ENCODE data around the gene CRIM1. TPM values are rescaled to one million over a fixed set of nuclear protein-coding genes. Genes with fewer than 3 reads are reported as not detected.
A peak's percentile ranks its signal among the peaks of the same experiment; 100 is the strongest.

CRIM1 gene
- total RNA-seq, 4 donors from 2014 or later = 71.7 to 132 (median 118) TPM

- no peak for DNase-seq (ENCODE audit: low spot score in 2 of 2)
- intact Hi-C loops (cut with DNase I; ENCODE audit: low total_unique reads) = no loop called here
- H3K4me3 ChIP-seq (ENCODE audit: low read depth, poor library complexity, severe bottlenecking) = no peak overlapping the region
- WGBS, 2 donors = 87 to 90% methylated on average over 3 of the region's 3 CpGs
- TF ChIP-seq POLR2A (IDR thresholded peaks at IDR 0.05) = no peak
- TF ChIP-seq CTCF (IDR thresholded peaks at IDR 0.05) = no peak
These were observed 50.7 kb downstream of the CRIM1 start for GRCh38 chr2:36406296-36406695.

GRCh38 chr2:36407413-36407812 is 51.8 kb downstream of the CRIM1 start:
- intact Hi-C loops (cut with DNase I; ENCODE audit: low total_unique reads) = no loop called here
- WGBS, 2 donors = 36 to 38% methylated on average over 4 of the region's 4 CpGs
- no peak overlapping the region for H3K4me3 ChIP-seq (ENCODE audit: low read depth, poor library complexity, severe bottlenecking)
- TF ChIP-seq CTCF (IDR thresholded peaks at IDR 0.05) (no peak), POLR2A (IDR thresholded peaks at IDR 0.05) (no peak)
- no peak for DNase-seq (ENCODE audit: low spot score in 2 of 2)

GRCh38 chr2:36408198-36408703 is 52.7 kb downstream of the CRIM1 start:
- intact Hi-C loops (cut with DNase I; ENCODE audit: low total_unique reads) = no loop called here
- no peak overlapping the region for H3K4me3 ChIP-seq (ENCODE audit: low read depth, poor library complexity, severe bottlenecking)

GRCh38 chr2:36409335-36409734 is 53.8 kb downstream of the CRIM1 start:
- WGBS, 2 donors = 88 to 91% methylated on average over 2 of the region's 2 CpGs
- TF ChIP-seq POLR2A (IDR thresholded peaks at IDR 0.05) (no peak), CTCF (IDR thresholded peaks at IDR 0.05) (no peak)
- intact Hi-C loops (cut with DNase I; ENCODE audit: low total_unique reads) = no loop called here
- no peak overlapping the region for H3K4me3 ChIP-seq (ENCODE audit: low read depth, poor library complexity, severe bottlenecking)
- DNase-seq (ENCODE audit: low spot score in 2 of 2) = no peak

More at GRCh38 chr2:36408198-36408703, 52.7 kb downstream of the CRIM1 start:
- 59 to 73% methylated on average over 10 of the region's 10 CpGs for WGBS, 2 donors
- DNase-seq (ENCODE audit: low spot score in 2 of 2) = peak in 1 of 2 donors; percentile 83
- TF ChIP-seq CTCF (IDR thresholded peaks at IDR 0.05) (no peak), POLR2A (IDR thresholded peaks at IDR 0.05) (no peak)

- 67 to 75% methylated on average over 4 of the region's 4 CpGs for WGBS, 2 donors
- no peak for TF ChIP-seq POLR2A (IDR thresholded peaks at IDR 0.05)
- no peak for TF ChIP-seq CTCF (IDR thresholded peaks at IDR 0.05)
These were observed 54.4 kb downstream of the CRIM1 start for GRCh38 chr2:36409935-36410334.

GRCh38 chr2:36410681-36411080 is 55.1 kb downstream of the CRIM1 start:
- TF ChIP-seq CTCF (IDR thresholded peaks at IDR 0.05) = no peak
- no peak for TF ChIP-seq POLR2A (IDR thresholded peaks at IDR 0.05)
- WGBS, 2 donors = 68 to 73% methylated on average over 4 of the region's 4 CpGs
- no peak overlapping the region for H3K4me3 ChIP-seq (ENCODE audit: low read depth, poor library complexity, severe bottlenecking)
- DNase-seq (ENCODE audit: low spot score in 2 of 2) = no peak
- intact Hi-C loops (cut with DNase I; ENCODE audit: low total_unique reads) = no loop called here

More at GRCh38 chr2:36409935-36410334, 54.4 kb downstream of the CRIM1 start:
- intact Hi-C loops (cut with DNase I; ENCODE audit: low total_unique reads) = no loop called here
- DNase-seq (ENCODE audit: low spot score in 2 of 2) = no peak
- H3K4me3 ChIP-seq (ENCODE audit: low read depth, poor library complexity, severe bottlenecking) = no peak overlapping the region

Measured in lower leg skin (tissue), 4 donors.